T-cell (primary cell): ENCODE results near the gene BUB3. TPM values are rescaled to one million over a fixed set of nuclear protein-coding genes. Genes with fewer than 3 reads are reported as not detected.
A peak's percentile ranks its signal among the peaks of the same experiment; 100 is the strongest.

Experiments used
- ATAC-seq, 4 experiments: fragments of 200-7000 bp in 3 of 4; fragments of 150-1000 bp in 1 of 4; cut with Tn5 transposase; replicated peaks in 1 of 4; 1 replicate in 3 of 4; 2 replicates in 1 of 4; pipeline ENCODE4 v1.10.0; 2021; ENCODE audit warnings: moderate library complexity in 3 of 4, mild to moderate bottlenecking in 2 of 4, moderate number of reproducible peaks in 1 of 4
- CTCF ChIA-PET, 2 donors: fragments of 300-600 bp; sonication (Branson Sonifier 250); formaldehyde crosslinking; loops; one replicate each; lab custom pipeline; 2022; ENCODE audit warnings: antibody characterized with exemption in 2 of 2; lab: Charles Lee
- POLR2A ChIA-PET, 2 donors: fragments of 300-600 bp; sonication (Branson Sonifier 250); formaldehyde crosslinking; loops; one replicate each; lab custom pipeline; 2022; ENCODE audit warnings: antibody characterized with exemption in 2 of 2; lab: Charles Lee
- DNase-seq, 35 experiments: peaks; one replicate each; pipeline versions ENCODE4 v3.0.0 to v3.0.0-alpha.2; 2013 to 2023
- H3K27ac ChIP-seq: one replicate; pipeline ENCODE4 v1.5.1; 2013; ENCODE audit warnings: low read length
- H3K27me3 ChIP-seq, 2 experiments: replicated peaks in 1 of 2; 1 replicate in 1 of 2; 2 replicates in 1 of 2; pipeline versions ENCODE4 v1.6.1 to v1.7.0; 2013; ENCODE audit warnings: low read length in 1 of 2, mixed read lengths in 1 of 2; ENCODE audit not compliant: control insufficient read depth in 2 of 2, insufficient read depth in 2 of 2; ENCODE audit errors: extremely low read depth in 1 of 2
- H3K36me3 ChIP-seq, 2 donors: 1 replicate in 1 of 2; 2 replicates in 1 of 2; pipeline versions ENCODE4 v1.6.1 to v1.7.0; 2013; ENCODE audit warnings: low read length in 1 of 2; ENCODE audit not compliant: control insufficient read depth in 2 of 2, insufficient read depth in 1 of 2; ENCODE audit errors: extremely low read depth in 1 of 2
- H3K4me1 ChIP-seq, 2 experiments: 1 replicate in 1 of 2; 2 replicates in 1 of 2; pipeline versions ENCODE4 v1.6.1 to v1.7.0; 2013; ENCODE audit warnings: low read length in 2 of 2, mixed read lengths in 1 of 2; ENCODE audit not compliant: insufficient read depth in 2 of 2, control insufficient read depth in 1 of 2; ENCODE audit errors: extremely low read depth in 1 of 2
- H3K4me3 ChIP-seq, 2 donors: 1 replicate in 1 of 2; 2 replicates in 1 of 2; pipeline versions ENCODE4 v1.5.1 to v1.7.0; 2013; ENCODE audit warnings: mild to moderate bottlenecking in 2 of 2, low read length in 1 of 2, moderate library complexity in 1 of 2; ENCODE audit not compliant: control insufficient read depth in 1 of 2; ENCODE audit errors: extremely low read depth in 1 of 2
- H3K9me3 ChIP-seq: 2 replicates; pipeline ENCODE4 v1.7.0; 2013
- H3K27ac Mint-ChIP-seq, 2 donors: one replicate each; pipeline ENCODE4 v1.8.0; 2020 to 2021; ENCODE audit warnings: mild to moderate bottlenecking in 2 of 2, mixed read lengths in 2 of 2
- H3K27me3 Mint-ChIP-seq, 2 donors: one replicate each; pipeline ENCODE4 v1.8.0; 2021 to 2022; ENCODE audit warnings: mixed read lengths in 2 of 2
- H3K36me3 Mint-ChIP-seq: one replicate; pipeline ENCODE4 v1.8.0; 2021; ENCODE audit warnings: mixed read lengths
- H3K4me1 Mint-ChIP-seq, 3 donors: one replicate each; pipeline ENCODE4 v1.8.0; 2020 to 2022; ENCODE audit warnings: mixed read lengths in 3 of 3, mild to moderate bottlenecking in 1 of 3
- H3K4me3 Mint-ChIP-seq, 3 donors: one replicate each; pipeline ENCODE4 v1.8.0; 2020 to 2022; ENCODE audit warnings: mild to moderate bottlenecking in 3 of 3, mixed read lengths in 3 of 3, moderate library complexity in 3 of 3
- H3K9me3 Mint-ChIP-seq, 3 donors: one replicate each; pipeline ENCODE4 v1.8.0; 2020 to 2022; ENCODE audit warnings: mixed read lengths in 3 of 3
- WGBS: methylation state at CpG from one replicate; pipeline ENCODE4 v1.1.5; 2013; ENCODE audit warnings: missing lambda C conversion rate; ENCODE audit not compliant: insufficient coverage; 5-methylcytosine and 5-hydroxymethylcytosine counted together
- total RNA-seq, 35 experiments: library from RNA in 6 of 35; stranded (reverse) in 6 of 35; fragments of 120-200 nt in 1 of 35; gene quantifications; one replicate each; pipeline versions ENCODE4 v1.2.1 to v1.2.4 and lab custom pipeline; 2013 to 2026

BUB3 gene
- total RNA-seq, 5 donors from 2014 or later (not counting 1 experiment from before 2014, with no cell fraction given) = 116 to 139 (median 127) TPM

DNA sequence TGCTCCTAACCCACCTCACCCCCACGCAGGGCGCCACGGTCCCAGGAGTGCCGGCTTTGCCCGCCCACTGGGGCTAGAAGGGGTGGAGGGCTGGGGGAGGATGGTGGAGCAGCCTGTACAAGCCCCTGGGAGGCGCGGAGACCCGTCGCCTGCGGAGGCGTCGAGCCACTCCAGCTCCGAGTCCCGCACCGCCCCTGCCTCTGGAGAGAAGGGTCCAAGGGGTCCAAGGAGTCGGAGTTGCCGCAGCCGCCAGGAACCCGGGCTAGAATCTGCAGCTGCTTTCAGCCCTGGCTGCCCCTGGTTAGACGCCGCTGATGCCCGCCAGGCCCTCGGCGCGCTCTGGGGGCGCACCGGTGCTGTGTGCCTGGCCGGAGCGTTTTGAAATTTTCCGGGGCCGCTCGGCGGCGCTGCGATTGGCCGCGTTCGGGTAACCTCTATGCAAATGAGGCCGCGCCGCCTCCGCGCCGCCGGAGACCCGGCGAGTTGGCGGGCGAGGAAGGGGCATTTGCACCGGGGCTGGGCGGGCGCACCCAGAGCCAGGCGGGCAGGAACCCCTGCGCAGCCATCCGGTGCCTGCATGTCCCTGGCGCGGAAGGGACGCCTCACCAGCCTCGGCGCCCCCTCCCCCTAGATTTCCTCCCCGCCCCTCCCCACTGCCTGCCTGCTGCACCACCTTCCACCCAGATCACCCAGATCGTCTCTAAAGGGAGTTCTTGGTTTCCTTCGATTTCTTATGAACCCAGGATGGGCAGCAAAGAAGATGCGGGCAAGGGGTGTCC is 6.4 kb upstream of the BUB3 start, which contains the start of gene HMX2:
TSS of gene HMX2 (plus strand) at position 502 of the 779 bp plus-strand sequence. CDS start at position 745, 243 bp downstream.
- Histone ChIP-seq H3K36me3 (no peaks in the 10 kb centered on the region), H3K4me3 (peak within 1 kb of the TSS; percentile 26 to 65), H3K27me3 (peaks cover 18 to 88% of the 10 kb centered on the region in 2 experiments), H3K4me1 (peaks cover 22 to 82% of the 10 kb centered on the region in 2 experiments), H3K9me3 (no peaks in the 10 kb centered on the region), H3K27ac (no peak within 1 kb of the TSS)
- Mint-ChIP-seq H3K27ac (peak within 1 kb of the TSS in 1 of 2 donors; percentile 69), H3K9me3 (no peaks in the 10 kb centered on the region), H3K36me3 (no peaks in the 10 kb centered on the region), H3K4me1 (peaks cover 52 to 69% (median 64%) of the 10 kb centered on the region in 3 donors), H3K27me3 (peaks cover 48 to 76% of the 10 kb centered on the region in 2 donors), H3K4me3 (peak within 1 kb of the TSS; percentile 52 to 77 (median 73))
- DNase-seq (peak in 3 of 35 experiments; percentile 28 to 50 (median 33)), ATAC-seq (peak; percentile 27 to 52 (median 28))
- ChIA-PET POLR2A (no interaction called here), CTCF (interaction anchor here in 1 of 2 donors (1.3 kb wide), 1 partner anchor 14 kb away, joined by 4 read pairs; no protein-coding TSS in a partner anchor)
- 3% methylated on average over 52 of the region's 64 CpGs for WGBS

GRCh38 chr10:123148414-123149161 is 5.6 kb upstream of the BUB3 start:
- no peak for ATAC-seq
- POLR2A ChIA-PET = no interaction called here
- H3K9me3 Mint-ChIP-seq = no peaks in the 10 kb centered on the region
- 9% methylated on average over 55 of the region's 55 CpGs for WGBS
- Histone ChIP-seq H3K4me3 (peak overlapping the region; percentile 26 to 65), H3K4me1 (peaks cover 22 to 77% of the 10 kb centered on the region in 2 experiments), H3K9me3 (no peaks in the 10 kb centered on the region), H3K27ac (no peak overlapping the region), H3K27me3 (peaks cover 13 to 80% of the 10 kb centered on the region in 2 experiments), H3K36me3 (no peaks in the 10 kb centered on the region)
- peak in 1 of 35 experiments; percentile 9 for DNase-seq
- H3K4me1 Mint-ChIP-seq = peaks cover 52 to 69% (median 63%) of the 10 kb centered on the region in 3 donors
- H3K4me3 Mint-ChIP-seq = peak overlapping the region; percentile 52 to 77 (median 73)
- no peaks in the 10 kb centered on the region for H3K36me3 Mint-ChIP-seq
- no peak overlapping the region for H3K27ac Mint-ChIP-seq
- CTCF ChIA-PET = no interaction called here
- H3K27me3 Mint-ChIP-seq = peaks cover 42 to 69% of the 10 kb centered on the region in 2 donors

- H3K27ac Mint-ChIP-seq = no peak overlapping the region
- H3K4me1 Mint-ChIP-seq = peaks cover 52 to 70% (median 63%) of the 10 kb centered on the region in 3 donors
- peak overlapping the region; percentile 52 to 77 (median 73) for H3K4me3 Mint-ChIP-seq
- CTCF ChIA-PET = interaction anchor here in 1 of 2 donors (2.0 kb wide), 1 partner anchor 15 kb away, joined by 4 read pairs; no protein-coding TSS in a partner anchor
- Histone ChIP-seq H3K27me3 (peaks cover 10 to 74% of the 10 kb centered on the region in 2 experiments), H3K36me3 (no peaks in the 10 kb centered on the region), H3K4me1 (peaks cover 22 to 79% of the 10 kb centered on the region in 2 experiments), H3K4me3 (peak overlapping the region in 1 of 2 donors; percentile 65), H3K9me3 (no peaks in the 10 kb centered on the region), H3K27ac (no peak overlapping the region)
- POLR2A ChIA-PET = no interaction called here
- DNase-seq = peak in 1 of 35 experiments; percentile 14
- H3K27me3 Mint-ChIP-seq = peaks cover 36 to 63% of the 10 kb centered on the region in 2 donors
- H3K36me3 Mint-ChIP-seq = peaks cover under 1% of the 10 kb centered on the region
- ATAC-seq = no peak
- H3K9me3 Mint-ChIP-seq = no peaks in the 10 kb centered on the region
- WGBS = 47% methylated on average over 4 of the region's 12 CpGs
Observed at GRCh38 chr10:123149162-123149567, 5.0 kb upstream of the BUB3 start.

- H3K27ac Mint-ChIP-seq = peak overlapping the region in 1 of 2 donors; percentile 34
- H3K4me3 Mint-ChIP-seq = peak overlapping the region; percentile 75 to 77 (median 76)
- H3K9me3 Mint-ChIP-seq = no peaks in the 10 kb centered on the region
- Histone ChIP-seq H3K27ac (no peak overlapping the region), H3K9me3 (no peaks in the 10 kb centered on the region), H3K4me3 (peak overlapping the region; percentile 35 to 65), H3K36me3 (no peaks in the 10 kb centered on the region), H3K27me3 (peaks cover 10 to 69% of the 10 kb centered on the region in 2 experiments), H3K4me1 (peaks cover 22 to 76% of the 10 kb centered on the region in 2 experiments)
- peaks cover 3% of the 10 kb centered on the region for H3K36me3 Mint-ChIP-seq
- ChIA-PET CTCF (interaction anchor here in 1 of 2 donors (0.5 to 2.0 kb wide), 2 partner anchors 15 to 32 kb away, joined by 3 to 4 read pairs; no protein-coding TSS in a partner anchor), POLR2A (no interaction called here)
- H3K27me3 Mint-ChIP-seq = peaks cover 31 to 57% of the 10 kb centered on the region in 2 donors
- H3K4me1 Mint-ChIP-seq = peaks cover 50 to 66% (median 59%) of the 10 kb centered on the region in 3 donors
- peak in 17 of 35 experiments; percentile 29 to 66 (median 43) for DNase-seq
- no peak for ATAC-seq
- WGBS = 6% methylated on average over 67 of the region's 76 CpGs
Observed at GRCh38 chr10:123149568-123150270, 4.5 kb upstream of the BUB3 start.

DNA sequence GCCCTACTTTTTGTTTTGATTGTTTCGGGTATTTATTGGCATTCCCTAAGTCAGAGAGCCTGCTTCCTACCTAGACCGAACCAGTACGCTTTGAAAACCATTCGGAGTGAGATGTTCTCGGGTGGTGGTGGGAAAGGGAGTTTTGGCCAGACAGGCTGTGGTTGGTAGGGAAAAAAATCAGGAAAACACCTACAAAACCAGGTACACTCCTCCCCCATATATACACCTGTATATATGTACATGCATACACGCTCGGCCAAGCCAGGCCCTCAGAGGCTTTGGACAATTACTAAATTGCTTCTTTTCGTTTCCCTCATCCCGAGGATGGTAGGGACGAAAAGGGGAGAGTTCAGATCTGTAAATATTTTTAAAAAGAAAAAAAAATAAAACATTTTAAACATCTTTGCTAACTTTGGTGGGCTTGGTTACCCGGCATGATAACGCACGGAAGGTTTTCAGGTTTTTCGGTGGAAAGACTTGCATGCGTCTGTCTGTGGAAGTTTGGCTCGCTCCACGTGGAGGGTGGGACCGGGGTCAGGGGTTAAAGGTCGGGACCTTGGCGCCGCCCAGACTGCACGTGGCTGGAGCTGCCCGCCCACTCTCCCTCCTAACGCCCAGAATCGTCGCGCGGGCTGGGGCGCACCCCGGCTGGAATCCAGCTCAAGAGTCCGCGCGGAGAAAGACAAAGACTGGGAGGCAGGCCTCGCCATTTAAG is 3.8 kb upstream of the BUB3 start:
- H3K36me3 ChIP-seq = no peaks in the 10 kb centered on the region
- H3K27me3 ChIP-seq = peaks cover 10 to 62% of the 10 kb centered on the region in 2 experiments
- CTCF ChIA-PET = interaction anchor here in 1 of 2 donors (0.5 to 2.0 kb wide), 3 partner anchors 16 to 31 kb away, joined by 3 to 4 read pairs (median 3); no protein-coding TSS in a partner anchor
- no peak overlapping the region for H3K27ac ChIP-seq
- DNase-seq (no peak), ATAC-seq (no peak)
- H3K9me3 Mint-ChIP-seq = no peaks in the 10 kb centered on the region
- peaks cover 24 to 73% of the 10 kb centered on the region in 2 experiments for H3K4me1 ChIP-seq
- H3K4me3 Mint-ChIP-seq = peak overlapping the region; percentile 75 to 77 (median 76)
- H3K9me3 ChIP-seq = no peaks in the 10 kb centered on the region
- 21% methylated on average over 18 of the region's 34 CpGs for WGBS
- POLR2A ChIA-PET = interaction anchor here in 1 of 2 donors (0.5 kb wide), 1 partner anchor 98 kb away, joined by 4 read pairs; no protein-coding TSS in a partner anchor
- peaks cover 23 to 50% of the 10 kb centered on the region in 2 donors for H3K27me3 Mint-ChIP-seq
- H3K36me3 Mint-ChIP-seq = peaks cover 3% of the 10 kb centered on the region
- H3K27ac Mint-ChIP-seq = peak overlapping the region in 1 of 2 donors; percentile 34
- H3K4me1 Mint-ChIP-seq = peaks cover 49 to 63% (median 57%) of the 10 kb centered on the region in 3 donors
- peak overlapping the region; percentile 41 to 65 for H3K4me3 ChIP-seq
